ENCODE results near the gene LDB2. TPM values are rescaled to one million over a fixed set of nuclear protein-coding genes. Genes with fewer than 3 reads are reported as not detected.

Gene LDB2
- total RNA-seq, 1 experiment from 2014 or later: not detected

- DNase-seq: no peak
- Histone ChIP-seq H3K27me3 (ENCODE audit: insufficient read depth, low read depth) (no peaks in the 10 kb centered on the region), H3K36me3 (ENCODE audit: low read depth) (no peaks in the 10 kb centered on the region), H3K4me1 (replicated peaks; ENCODE audit: insufficient read depth) (no peaks in the 10 kb centered on the region), H2AFZ (no peak overlapping the region), H3K27ac (no peak overlapping the region), H4K20me1 (ENCODE audit: insufficient read depth) (no peaks in the 10 kb centered on the region), H3K4me2 (no peak overlapping the region), H3F3A (ENCODE audit: insufficient read depth, low read depth) (no peaks in the 10 kb centered on the region), H3K79me2 (ENCODE audit: low read depth) (no peaks in the 10 kb centered on the region), H3K9me2 (ENCODE audit: insufficient read depth) (no peaks in the 10 kb centered on the region), H3K4me3 (no peak overlapping the region), H3K9me3 (ENCODE audit: insufficient read depth, low read depth) (no peaks in the 10 kb centered on the region)
- no TSS peak for BruUV-seq (replicated peaks)
- ChIA-PET POLR2A (ENCODE audit: unreplicated experiment) (no interaction called here), CTCF (no interaction called here)
- no peak for TF ChIP-seq EZH2 (IDR thresholded peaks at IDR 0.05; ENCODE audit: low read depth)
- TF ChIP-seq CTCF (conservative IDR thresholded peaks at IDR 0.05): no peak
- intact Hi-C loops (cut with micrococcal nuclease; ENCODE audit: unreplicated experiment): no loop called here
Observed at GRCh38 chr4:16585053-16585452, 313.4 kb downstream of the LDB2 start.

DNA sequence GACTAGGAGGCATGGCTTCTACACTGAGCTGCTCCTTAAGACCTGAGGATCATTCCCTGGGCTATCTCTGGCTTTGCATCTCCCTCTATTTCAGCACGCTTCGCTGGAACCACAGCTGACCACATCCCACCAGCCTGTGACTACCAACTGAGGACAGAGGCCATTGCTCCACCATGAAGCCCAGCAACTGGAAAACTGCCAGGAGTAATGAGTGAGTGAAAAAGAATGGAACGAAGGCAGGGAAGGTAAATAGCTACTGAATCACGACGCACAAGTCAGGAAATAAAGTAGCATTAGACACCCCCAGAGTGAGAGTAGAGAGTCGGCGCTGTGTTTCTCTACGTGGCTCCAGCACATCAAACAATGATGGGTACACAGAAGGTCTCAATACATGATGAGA lies 314.7 kb downstream of the LDB2 start:
- H4K20me1 ChIP-seq (ENCODE audit: insufficient read depth): no peaks in the 10 kb centered on the region
- H3K4me2 ChIP-seq: no peak overlapping the region
- H3F3A ChIP-seq (ENCODE audit: insufficient read depth, low read depth): no peaks in the 10 kb centered on the region
- ChIA-PET CTCF (no interaction called here), POLR2A (ENCODE audit: unreplicated experiment) (no interaction called here)
- no TSS peak for BruUV-seq (replicated peaks)
- no peak overlapping the region for H3K4me3 ChIP-seq
- no peaks in the 10 kb centered on the region for H3K27me3 ChIP-seq (ENCODE audit: insufficient read depth, low read depth)
- intact Hi-C loops (cut with micrococcal nuclease; ENCODE audit: unreplicated experiment): no loop called here
- no peaks in the 10 kb centered on the region for H3K9me3 ChIP-seq (ENCODE audit: insufficient read depth, low read depth)
- no peak overlapping the region for H2AFZ ChIP-seq
- H3K4me1 ChIP-seq (replicated peaks; ENCODE audit: insufficient read depth): no peaks in the 10 kb centered on the region
- no peak overlapping the region for H3K27ac ChIP-seq
- no peaks in the 10 kb centered on the region for H3K9me2 ChIP-seq (ENCODE audit: insufficient read depth)
- H3K36me3 ChIP-seq (ENCODE audit: low read depth): no peaks in the 10 kb centered on the region
- no peak for DNase-seq
- TF ChIP-seq EZH2 (IDR thresholded peaks at IDR 0.05; ENCODE audit: low read depth) (no peak), CTCF (conservative IDR thresholded peaks at IDR 0.05) (no peak)
- H3K79me2 ChIP-seq (ENCODE audit: low read depth): no peaks in the 10 kb centered on the region

- TF ChIP-seq EZH2 (IDR thresholded peaks at IDR 0.05; ENCODE audit: low read depth): no peak
- TF ChIP-seq CTCF (conservative IDR thresholded peaks at IDR 0.05): no peak
- POLR2A ChIA-PET (ENCODE audit: unreplicated experiment): no interaction called here
- no peaks in the 10 kb centered on the region for H4K20me1 ChIP-seq (ENCODE audit: insufficient read depth)
- DNase-seq: peak in 1 of 2 experiments; percentile 1
- no peak overlapping the region for H3K27ac ChIP-seq
- no peaks in the 10 kb centered on the region for H3K9me2 ChIP-seq (ENCODE audit: insufficient read depth)
- H3K9me3 ChIP-seq (ENCODE audit: insufficient read depth, low read depth): no peaks in the 10 kb centered on the region
- H3K79me2 ChIP-seq (ENCODE audit: low read depth): no peaks in the 10 kb centered on the region
- no TSS peak for BruUV-seq (replicated peaks)
- no peaks in the 10 kb centered on the region for H3K36me3 ChIP-seq (ENCODE audit: low read depth)
- H2AFZ ChIP-seq: no peak overlapping the region
- intact Hi-C loops (cut with micrococcal nuclease; ENCODE audit: unreplicated experiment): no loop called here
- H3K27me3 ChIP-seq (ENCODE audit: insufficient read depth, low read depth): no peaks in the 10 kb centered on the region
- H3K4me2 ChIP-seq: no peak overlapping the region
- H3K4me1 ChIP-seq (replicated peaks; ENCODE audit: insufficient read depth): no peaks in the 10 kb centered on the region
- H3F3A ChIP-seq (ENCODE audit: insufficient read depth, low read depth): no peaks in the 10 kb centered on the region
- CTCF ChIA-PET: no interaction called here
- no peak overlapping the region for H3K4me3 ChIP-seq
Observed at GRCh38 chr4:16582526-16582925, 315.9 kb downstream of the LDB2 start.
